Keratinocyte (primary cell): Measurements from ENCODE around the gene KIDINS220.

ENCODE experiments used
- EZH2 ChIP-seq: IDR thresholded peaks from one replicate; pipeline ENCODE4 v1.6.1; 2012; ENCODE audit warnings: inconsistent platforms, mild to moderate bottlenecking, low read length, moderate library complexity
- TF ChIP-seq, protein P1 (sequence below), 3 experiments: IDR thresholded peaks in 1 of 3; conservative IDR thresholded peaks in 1 of 3; optimal IDR thresholded peaks in 1 of 3; 2 replicates in 2 of 3; 3 replicates in 1 of 3; pipeline versions ENCODE3 to v1.5.1; 2011; ENCODE audit warnings: low read length in 3 of 3, mild to moderate bottlenecking in 3 of 3, moderate library complexity in 2 of 3, control low read depth in 1 of 3, inconsistent platforms in 1 of 3; ENCODE audit not compliant: insufficient read depth in 2 of 3; ENCODE audit errors: extremely low read depth in 1 of 3

- TF ChIP-seq, protein P1, sequence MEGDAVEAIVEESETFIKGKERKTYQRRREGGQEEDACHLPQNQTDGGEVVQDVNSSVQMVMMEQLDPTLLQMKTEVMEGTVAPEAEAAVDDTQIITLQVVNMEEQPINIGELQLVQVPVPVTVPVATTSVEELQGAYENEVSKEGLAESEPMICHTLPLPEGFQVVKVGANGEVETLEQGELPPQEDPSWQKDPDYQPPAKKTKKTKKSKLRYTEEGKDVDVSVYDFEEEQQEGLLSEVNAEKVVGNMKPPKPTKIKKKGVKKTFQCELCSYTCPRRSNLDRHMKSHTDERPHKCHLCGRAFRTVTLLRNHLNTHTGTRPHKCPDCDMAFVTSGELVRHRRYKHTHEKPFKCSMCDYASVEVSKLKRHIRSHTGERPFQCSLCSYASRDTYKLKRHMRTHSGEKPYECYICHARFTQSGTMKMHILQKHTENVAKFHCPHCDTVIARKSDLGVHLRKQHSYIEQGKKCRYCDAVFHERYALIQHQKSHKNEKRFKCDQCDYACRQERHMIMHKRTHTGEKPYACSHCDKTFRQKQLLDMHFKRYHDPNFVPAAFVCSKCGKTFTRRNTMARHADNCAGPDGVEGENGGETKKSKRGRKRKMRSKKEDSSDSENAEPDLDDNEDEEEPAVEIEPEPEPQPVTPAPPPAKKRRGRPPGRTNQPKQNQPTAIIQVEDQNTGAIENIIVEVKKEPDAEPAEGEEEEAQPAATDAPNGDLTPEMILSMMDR (optimal IDR thresholded peaks at IDR 0.05 in 1 of 3, IDR thresholded peaks at IDR 0.05 in 1 of 3, conservative IDR thresholded peaks at IDR 0.05 in 1 of 3; ENCODE audit: extremely low read depth in 1 of 3, insufficient read depth in 2 of 3, low read length in 3 of 3), result no peak
- TF ChIP-seq EZH2, result no peak
These were observed 152.9 kb downstream of the KIDINS220 start for GRCh38 chr2:8684540-8684877.
